Kidney epithelial cell (primary cell): ENCODE data around the gene CLCN2. TPM values are rescaled to one million over a fixed set of nuclear protein-coding genes. Genes with fewer than 3 reads are reported as not detected.
A peak's percentile ranks its signal among the peaks of the same experiment; 100 is the strongest.

Experiments
- DNase-seq: peaks from one replicate; pipeline ENCODE4 v3.0.0-alpha.2; 2010; ENCODE audit warnings: low read depth
- H3K27me3 ChIP-seq: 2 replicates; pipeline ENCODE4 v1.6.0; 2011; ENCODE audit warnings: low read length; ENCODE audit not compliant: control insufficient read depth, insufficient read depth
- H3K36me3 ChIP-seq: 2 replicates; pipeline ENCODE4 v1.5.1; 2011; ENCODE audit warnings: low read length; ENCODE audit not compliant: control insufficient read depth, insufficient read depth
- H3K4me3 ChIP-seq: 2 replicates; pipeline ENCODE4 v1.5.1; 2011; ENCODE audit warnings: low read depth, mild to moderate bottlenecking, control low read depth, low read length
- CTCF ChIP-seq: IDR thresholded peaks from 2 replicates; pipeline ENCODE4 v1.5.1; 2011; ENCODE audit warnings: mild to moderate bottlenecking, moderate library complexity, low read length, control low read depth, inconsistent platforms; ENCODE audit not compliant: insufficient read depth, poor library complexity, severe bottlenecking
- total RNA-seq: library from RNA; depleted of rRNA; stranded (reverse); fragments of >200 nt; gene quantifications from 2 replicates; pipeline ENCODE4 v1.2.3, GENCODE V29; 2015

Gene CLCN2
- 2.6 and 4.0 TPM in 2 replicates for total RNA-seq

GRCh38 chr3:184361532-184361931 lies at the start of gene CLCN2, which contains the start of gene POLR2H:
TSS of gene CLCN2 (minus strand) at chr3:184361605. CDS start at chr3:184361479, 126 bp downstream.
TSS of gene POLR2H (plus strand) at chr3:184361710. CDS start at chr3:184363493, 1,783 bp downstream.
- no peak for TF ChIP-seq CTCF
- peak within 1 kb of the TSS; percentile 79 for H3K4me3 ChIP-seq
- H3K36me3 ChIP-seq = no peaks in the 10 kb centered on the region
- H3K27me3 ChIP-seq = no peaks in the 10 kb centered on the region
- no peak for DNase-seq

GRCh38 chr3:184409946-184410500 lies 48.6 kb upstream of the CLCN2 start:
- no peak overlapping the region for H3K4me3 ChIP-seq
- no peaks in the 10 kb centered on the region for H3K36me3 ChIP-seq
- H3K27me3 ChIP-seq = peaks cover 2% of the 10 kb centered on the region
- no peak for DNase-seq
- TF ChIP-seq CTCF = no peak

GRCh38 chr3:184409331-184409926 lies 48.0 kb upstream of the CLCN2 start:
- peaks cover 2% of the 10 kb centered on the region for H3K27me3 ChIP-seq
- no peak overlapping the region for H3K4me3 ChIP-seq
- H3K36me3 ChIP-seq = no peaks in the 10 kb centered on the region
- no peak for DNase-seq
- no peak for TF ChIP-seq CTCF

GRCh38 chr3:184405075-184406030 lies 43.9 kb upstream of the CLCN2 start:
- DNase-seq = no peak
- Histone ChIP-seq H3K27me3 (peaks cover 5% of the 10 kb centered on the region), H3K4me3 (no peak overlapping the region), H3K36me3 (no peaks in the 10 kb centered on the region)
- no peak for TF ChIP-seq CTCF

- peak; percentile 77 for DNase-seq
- TF ChIP-seq CTCF = no peak
- peaks cover 9% of the 10 kb centered on the region for H3K27me3 ChIP-seq
- no peak overlapping the region for H3K4me3 ChIP-seq
- no peaks in the 10 kb centered on the region for H3K36me3 ChIP-seq
These were observed 38.0 kb upstream of the CLCN2 start for GRCh38 chr3:184399410-184399809.
